Measurements from ENCODE around the gene RAD23B.

The RAD23B gene

GRCh38 chr9:107336718-107337360 lies 53.8 kb downstream of the RAD23B start:
- no peak for DNase-seq (ENCODE audit: low spot score)

- no peak for DNase-seq (ENCODE audit: low spot score)
These were observed 54.9 kb downstream of the RAD23B start for GRCh38 chr9:107337676-107338590.

DNA sequence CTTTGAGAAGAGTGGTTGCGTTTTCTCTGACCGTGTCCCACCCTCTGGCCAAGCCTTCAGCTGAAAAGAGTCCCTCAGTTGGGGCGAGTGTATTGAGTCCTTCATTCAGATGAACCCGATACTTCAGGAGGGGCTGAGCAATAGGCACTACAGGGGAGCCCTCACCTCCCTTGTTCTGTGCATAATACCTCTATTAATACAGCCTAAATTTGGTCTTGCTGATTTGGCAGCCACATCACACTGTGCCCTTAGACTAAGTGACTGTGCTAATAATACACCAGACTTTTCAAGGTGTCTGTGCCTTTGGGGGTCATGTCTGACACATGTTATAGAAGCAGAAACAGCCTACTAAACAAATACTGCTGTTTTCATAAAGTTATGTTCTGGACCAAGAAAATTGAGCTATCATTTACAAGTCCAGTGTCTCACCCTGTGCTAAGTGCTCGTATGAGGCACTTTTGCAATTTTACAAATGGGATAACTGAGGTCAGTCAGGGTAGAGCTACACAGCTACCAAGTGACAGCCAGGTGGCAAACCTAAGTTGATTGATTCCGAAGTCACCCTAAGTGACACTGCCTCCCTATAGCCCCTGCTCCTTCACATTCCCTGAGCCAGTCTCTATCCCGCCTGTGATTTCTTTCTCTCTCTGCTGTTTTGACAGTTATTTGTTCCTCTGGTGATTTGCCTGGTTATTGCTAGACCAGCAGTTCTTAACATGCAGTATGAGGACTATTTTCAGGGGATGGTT lies 56.0 kb downstream of the RAD23B start:
- no peak for DNase-seq (ENCODE audit: low spot score)

DNA sequence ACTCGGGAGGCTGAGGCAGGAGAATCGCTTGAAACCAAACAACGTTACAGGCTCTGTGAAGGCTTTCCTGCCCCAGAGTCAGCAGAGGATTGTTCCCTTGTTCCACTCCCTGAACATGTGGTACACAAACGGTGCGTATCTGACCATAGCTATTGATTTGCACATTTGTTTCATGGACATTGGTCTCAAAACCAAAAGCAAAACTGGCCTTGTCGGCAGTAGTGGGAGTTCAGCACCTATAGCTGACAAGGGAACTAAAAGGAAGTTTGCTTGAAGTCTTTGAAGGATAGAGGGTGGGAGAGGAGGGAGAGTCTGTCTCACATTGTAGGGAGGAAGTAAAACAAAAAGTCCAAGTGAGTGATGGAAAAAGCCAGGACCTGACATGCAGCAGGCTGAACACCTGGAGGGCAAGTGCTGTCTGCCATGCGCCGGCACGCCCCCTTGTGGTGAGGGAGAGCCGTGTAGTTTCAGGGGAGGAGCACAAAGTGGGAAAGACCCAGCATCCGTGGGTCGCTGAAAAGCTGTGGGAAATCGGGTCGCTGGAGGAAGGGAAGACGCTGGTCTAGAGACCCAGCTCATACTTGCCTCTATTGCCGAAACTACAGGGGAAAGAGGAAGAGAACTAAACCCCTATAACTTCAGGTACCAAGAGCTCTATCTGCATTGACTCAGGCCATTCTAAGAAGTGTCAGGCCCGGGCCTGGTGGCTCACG lies 58.0 kb downstream of the RAD23B start:
- DNase-seq (ENCODE audit: low spot score) = peak; percentile 83

- DNase-seq (ENCODE audit: low spot score) = no peak
These were observed 59.5 kb downstream of the RAD23B start for GRCh38 chr9:107342476-107343161.

- no peak for DNase-seq (ENCODE audit: low spot score)
These were observed 62.2 kb downstream of the RAD23B start for GRCh38 chr9:107345327-107345726.

DNA sequence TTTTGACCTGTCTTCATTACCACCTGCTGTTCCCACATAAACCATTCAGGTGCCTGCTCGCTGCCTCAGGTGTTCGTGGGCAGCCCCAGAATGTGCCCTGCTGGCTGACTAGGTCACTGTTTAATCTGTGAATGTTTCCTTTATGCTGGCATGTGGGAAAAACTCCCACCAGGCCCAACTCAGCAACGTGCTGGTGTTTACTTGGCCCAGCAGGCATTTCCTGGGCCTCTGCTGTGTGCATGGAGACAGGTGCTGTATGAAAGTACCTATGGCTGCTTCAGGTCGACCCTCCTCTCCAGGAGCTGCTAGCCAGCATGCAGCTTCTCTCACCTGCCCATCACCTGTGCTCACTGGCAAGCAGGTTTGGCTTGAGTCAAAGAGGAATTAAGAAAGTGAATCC lies 65.8 kb downstream of the RAD23B start:
- no peak for DNase-seq (ENCODE audit: low spot score)

GRCh38 chr9:107350443-107350842 lies 67.4 kb downstream of the RAD23B start:
- no peak for DNase-seq (ENCODE audit: low spot score)

DNA sequence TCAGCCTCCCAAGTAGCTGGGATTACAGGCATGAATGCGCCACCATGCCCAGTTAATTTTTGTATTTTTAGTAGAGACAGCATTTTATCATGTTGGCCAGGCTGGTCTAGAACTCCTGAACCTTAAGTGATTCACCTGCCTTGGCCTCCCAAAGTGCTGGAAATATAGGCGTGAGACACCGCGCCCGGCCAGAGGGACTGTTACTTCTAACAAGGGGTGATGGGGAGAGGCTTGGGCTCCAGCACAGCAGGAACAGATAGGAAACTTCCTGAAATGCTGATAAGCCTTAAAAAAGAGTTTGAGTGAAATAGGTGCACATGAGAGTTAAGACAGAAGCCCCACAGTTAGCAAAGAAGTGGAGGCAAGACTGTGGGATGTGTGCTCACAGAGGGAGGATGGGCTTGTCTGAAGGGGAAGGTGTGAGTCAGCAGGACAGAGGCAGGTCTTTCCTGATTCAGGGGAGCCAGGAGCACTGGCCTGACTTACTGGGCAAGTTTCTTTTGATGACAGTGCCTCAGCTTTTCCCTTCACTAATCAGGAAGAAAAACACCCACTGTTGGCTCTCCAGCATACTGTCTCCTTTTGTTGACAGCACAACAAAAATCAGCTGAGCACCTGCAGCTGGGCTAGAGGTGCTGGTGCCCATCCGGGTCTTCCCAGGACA lies 68.4 kb downstream of the RAD23B start:
- DNase-seq (ENCODE audit: low spot score) = no peak

DNA sequence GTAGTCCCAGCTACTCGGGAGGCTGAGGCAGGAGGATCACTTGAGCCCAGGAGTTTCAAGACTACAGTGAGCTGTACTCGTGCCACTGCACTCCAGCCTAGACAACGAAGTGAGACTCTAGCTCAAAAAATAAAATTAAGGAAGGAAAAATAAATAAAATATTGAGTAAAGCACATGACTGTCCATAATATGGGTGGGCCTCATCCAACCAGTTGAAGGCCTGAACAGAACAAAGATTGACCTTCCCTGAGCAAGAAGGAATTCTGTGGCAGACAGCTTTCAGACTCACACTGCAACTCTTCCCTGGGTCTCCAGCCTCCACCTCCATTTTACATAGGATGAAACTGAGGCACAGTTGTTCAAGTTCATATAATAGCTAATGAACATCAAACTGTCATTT lies 72.3 kb downstream of the RAD23B start:
- DNase-seq (ENCODE audit: low spot score) = no peak

- DNase-seq (ENCODE audit: low spot score) = no peak
These were observed 75.9 kb downstream of the RAD23B start for GRCh38 chr9:107358986-107359385.

DNA sequence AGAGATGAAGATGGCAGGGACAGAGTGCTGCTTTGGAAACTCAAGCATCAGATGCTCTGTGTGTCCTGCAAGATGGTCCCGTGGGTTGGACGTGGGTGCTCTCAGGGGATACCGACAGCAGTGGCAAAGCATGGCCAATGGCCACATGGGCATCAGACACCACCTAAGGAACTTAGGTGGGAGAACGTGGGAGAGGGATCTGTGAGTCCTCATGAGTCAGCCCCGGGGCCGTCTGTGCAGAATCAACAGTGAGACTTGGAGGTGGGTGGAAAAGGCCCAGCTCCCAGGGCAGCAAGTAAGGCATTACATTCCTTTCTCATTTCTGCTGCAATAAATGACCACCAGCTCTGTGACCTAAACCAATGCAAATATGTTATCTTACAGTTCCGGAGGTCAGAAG lies 77.0 kb downstream of the RAD23B start:
- DNase-seq (ENCODE audit: low spot score) = no peak

DNA sequence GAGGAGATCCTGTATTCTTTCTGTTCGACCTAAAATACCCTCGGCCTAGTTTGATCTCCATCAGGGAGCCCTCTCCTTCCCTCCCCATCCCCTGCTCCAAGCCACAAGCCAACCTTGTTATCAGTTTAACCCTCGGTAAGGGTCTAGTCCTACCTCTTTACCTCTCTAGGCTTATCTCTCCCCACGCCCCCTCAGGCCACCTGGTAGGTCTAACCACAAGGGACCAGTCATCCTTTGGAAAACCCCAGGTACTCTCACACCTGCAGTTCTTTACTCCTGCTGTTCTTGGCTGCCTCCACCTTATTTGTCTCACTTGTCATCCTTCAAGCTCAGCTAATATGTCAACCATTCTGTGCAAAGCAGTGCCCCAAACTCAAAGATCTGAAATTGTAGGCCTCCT lies 78.7 kb downstream of the RAD23B start:
- DNase-seq (ENCODE audit: low spot score) = no peak

DNA sequence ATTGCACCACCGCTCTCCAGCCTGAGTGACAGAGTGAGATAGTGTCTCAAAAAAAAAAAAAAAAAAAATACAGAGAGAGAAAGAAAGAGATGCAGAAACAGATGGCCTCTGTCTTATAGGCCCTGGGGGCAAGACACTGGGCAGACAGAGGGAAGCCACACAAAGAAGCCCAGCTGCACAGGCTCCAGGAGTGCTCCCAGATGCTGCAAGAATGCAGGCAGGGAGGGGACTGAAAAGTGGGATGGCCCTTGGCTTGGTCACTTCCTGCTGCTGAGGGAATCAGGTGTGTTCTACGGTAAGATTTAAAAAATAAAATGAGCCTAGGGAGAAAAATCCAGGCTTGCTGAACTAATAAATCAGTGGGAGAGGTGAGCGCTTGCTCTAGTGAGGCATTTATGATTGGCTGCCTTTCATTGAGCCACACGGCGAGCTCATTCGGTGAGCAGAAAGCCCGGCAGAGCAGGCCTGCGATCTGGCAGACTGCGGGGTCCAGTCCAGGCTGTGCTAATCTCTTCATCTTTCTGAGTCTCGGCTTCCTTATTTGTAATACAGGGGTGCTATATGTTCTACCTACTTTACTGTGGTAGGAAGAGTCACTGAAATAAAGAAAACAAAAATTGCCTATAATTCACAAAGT lies 80.6 kb downstream of the RAD23B start:
- no peak for DNase-seq (ENCODE audit: low spot score)

DNA sequence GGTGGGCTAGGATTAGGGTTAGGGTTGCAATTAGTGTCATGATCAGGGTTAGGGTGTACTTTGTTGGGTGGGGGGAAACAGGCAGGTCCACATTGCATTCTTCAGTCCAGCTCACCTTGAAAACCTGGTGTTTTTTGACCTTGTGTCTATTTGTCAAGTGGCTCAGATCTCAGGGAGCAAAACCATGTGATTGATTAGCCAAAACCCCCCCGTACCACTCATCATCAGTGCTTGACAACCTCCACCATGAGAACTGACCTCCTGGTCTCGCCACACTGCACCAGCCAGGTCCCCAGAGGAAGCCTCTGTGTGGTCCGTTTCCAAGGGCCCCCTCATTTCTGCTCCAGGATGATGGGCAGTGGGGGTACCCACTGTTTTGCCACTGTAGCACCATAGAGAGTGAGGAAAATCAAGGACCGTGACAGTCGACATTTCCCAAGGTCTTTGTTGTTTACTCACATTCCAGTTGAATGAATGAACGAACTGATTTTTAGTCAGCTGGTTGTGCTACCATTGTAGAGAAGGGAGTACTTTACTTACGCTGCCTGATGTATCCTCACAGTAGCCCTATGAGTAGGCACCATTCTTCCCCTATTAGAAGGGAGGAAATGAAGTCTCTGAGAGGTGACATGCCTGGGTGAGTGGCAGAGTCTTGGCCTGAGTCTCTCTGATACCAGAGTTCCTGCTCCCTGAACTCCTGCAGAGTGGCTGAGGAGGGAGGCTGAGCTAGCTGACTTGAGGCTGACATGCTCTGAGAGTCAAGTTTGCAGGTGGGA lies 84.8 kb downstream of the RAD23B start:
- DNase-seq (ENCODE audit: low spot score) = no peak

DNA sequence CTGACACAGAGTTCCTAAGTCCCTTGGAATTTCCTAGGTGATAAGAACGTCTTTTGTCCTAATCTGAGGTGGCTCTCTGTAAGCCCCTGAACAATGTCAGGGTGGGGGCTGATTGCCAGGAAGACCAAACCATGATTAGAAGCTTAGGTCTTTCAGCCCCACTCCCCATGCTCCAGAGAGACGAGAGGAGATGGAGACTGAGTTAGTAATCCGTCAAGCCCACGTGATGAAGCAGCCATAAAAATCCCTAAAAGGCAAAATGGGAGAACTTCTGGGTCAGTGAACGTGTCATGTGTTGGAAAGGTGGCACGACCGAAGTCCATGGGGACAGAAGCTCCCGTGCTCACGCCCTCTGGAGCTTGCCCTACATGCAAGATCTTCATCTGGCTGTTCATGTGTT lies 85.6 kb downstream of the RAD23B start:
- DNase-seq (ENCODE audit: low spot score) = no peak

DNA sequence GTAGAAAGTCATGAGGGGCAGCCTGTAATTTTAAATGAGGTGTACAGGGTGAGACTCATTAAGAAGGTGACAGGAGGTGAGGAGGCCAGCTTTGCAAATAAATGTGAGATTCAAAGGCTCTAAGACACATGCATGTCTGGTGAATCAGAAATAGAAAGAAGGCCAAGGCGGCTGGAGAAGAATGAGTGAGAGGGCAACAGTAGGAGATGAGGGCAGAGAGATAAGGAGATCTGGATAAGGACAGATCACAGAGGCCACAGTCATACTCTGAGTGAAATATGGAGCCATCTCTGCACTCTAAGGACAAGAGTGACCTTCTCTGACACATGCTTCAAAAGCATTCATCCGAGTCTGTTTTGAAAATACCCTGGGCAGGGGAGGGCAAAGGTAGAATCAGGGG lies 90.7 kb downstream of the RAD23B start:
- DNase-seq (ENCODE audit: low spot score) = no peak

GRCh38 chr9:107375001-107375400 lies 91.9 kb downstream of the RAD23B start:
- no peak for DNase-seq (ENCODE audit: low spot score)

GRCh38 chr9:107375651-107376369 lies 92.7 kb downstream of the RAD23B start:
- no peak for DNase-seq (ENCODE audit: low spot score)
